Transverse colon (tissue), 4 donors: Measurements from ENCODE around the gene PKD1. TPM values are rescaled to one million over a fixed set of nuclear protein-coding genes. Genes with fewer than 3 reads are reported as not detected.

Experiments
- DNase-seq: peaks from one replicate; pipeline ENCODE4 v3.0.0-alpha.2; 2019
- H3K27ac ChIP-seq, 4 donors: fragments of 200-600 bp; sonication (generic); 2 replicates each; pipeline ENCODE4 v1.5.1; 2016 to 2018; ENCODE audit warnings: inconsistent platforms in 4 of 4
- H3K27me3 ChIP-seq: fragments of 200-600 bp; sonication (generic); 2 replicates; pipeline ENCODE4 v1.5.1; 2017; ENCODE audit warnings: inconsistent platforms
- H3K36me3 ChIP-seq, 4 donors: fragments of 200-600 bp; sonication (generic); 2 replicates each; pipeline ENCODE4 v1.5.1; 2017 to 2019; ENCODE audit warnings: inconsistent platforms in 4 of 4
- H3K4me1 ChIP-seq, 4 donors: fragments of 200-600 bp; sonication (generic); 2 replicates each; pipeline ENCODE4 v1.5.1; 2017 to 2020; ENCODE audit warnings: inconsistent platforms in 4 of 4
- H3K4me3 ChIP-seq, 4 donors: fragments of 200-600 bp; sonication (generic); 1 replicate in 1 of 4; 2 replicates in 3 of 4; pipeline versions ENCODE4 v1.5.1 to v1.6.1; 2017 to 2019; ENCODE audit warnings: inconsistent platforms in 4 of 4
- H3K9me3 ChIP-seq, 2 donors: fragments of 200-600 bp; sonication (generic); 2 replicates each; pipeline ENCODE4 v1.5.1; 2017 to 2019; ENCODE audit warnings: inconsistent platforms in 2 of 2
- CTCF ChIP-seq, 5 experiments: fragments of 200-600 bp in 3 of 5; fragments of 450-650 bp in 2 of 5; sonication (generic) in 3 of 5; IDR thresholded peaks; 1 replicate in 2 of 5; 2 replicates in 3 of 5; pipeline ENCODE4 v1.5.1; 2016 to 2017; ENCODE audit warnings: antibody characterized with exemption in 5 of 5, inconsistent platforms in 3 of 5, mild to moderate bottlenecking in 2 of 5, moderate library complexity in 1 of 5
- EP300 ChIP-seq: sonication (generic); formaldehyde crosslinking; IDR thresholded peaks from one replicate; pipeline ENCODE4 v1.6.1; 2017; ENCODE audit warnings: antibody characterized with exemption, low read depth
- POLR2A ChIP-seq: fragments of 450-650 bp; IDR thresholded peaks from one replicate; pipeline ENCODE4 v1.6.1; 2016; ENCODE audit warnings: antibody characterized with exemption, mild to moderate bottlenecking, moderate library complexity
- POLR2AphosphoS5 ChIP-seq, 3 donors: sonication (generic); formaldehyde crosslinking; IDR thresholded peaks; one replicate each; pipeline ENCODE4 v1.6.1; 2016; ENCODE audit warnings: antibody characterized with exemption in 3 of 3
- WGBS, 2 donors: methylation state at CpG; one replicate each; pipeline ENCODE4 v1.1.5; 2018; ENCODE audit warnings: low coverage in 1 of 2; 5-methylcytosine and 5-hydroxymethylcytosine counted together
- in situ Hi-C, 4 donors: fragments of 200-750 bp; cut with MboI; loops; one replicate each; pipeline versions ENCODE4 v1.15.0 to v1.15.1; 2017; ENCODE audit warnings: low sequenced_read_pairs in 3 of 4, low pct_ligation_motif_present in 1 of 4, low pct_unique_long_range_greater_than_20kb in 1 of 4
- intact Hi-C: fragments of 100-400 bp; cut with DNase I; formaldehyde crosslinking; loops from one replicate; pipeline ENCODE4 v1.15.1; 2023; ENCODE audit warnings: low total_unique reads
- total RNA-seq, 4 donors: library from RNA; depleted of rRNA; stranded (reverse); fragments of >200 nt; gene quantifications; one replicate each; pipeline ENCODE4 v1.1.0, GENCODE V29; 2016

The PKD1 gene
- total RNA-seq, 4 donors from 2014 or later = 131 to 1,015 (median 289) TPM

GRCh38 chr16:2152695-2153506 is 17.2 kb upstream of the PKD1 start:
- in situ Hi-C loops (loop anchor here in 1 of 4 donors (25.0 kb wide), 1 partner anchor 334 kb away; the partner anchor contains the start of gene TBC1D24), intact Hi-C loops (loop anchor here (5.0 kb wide), 1 partner anchor 126 kb away; the partner anchor contains the start of gene NHERF2)
- WGBS, 2 donors = 15% methylated on average over 24 of the region's 25 CpGs; no CpG with 5 or more reads in 1 of the 2 donors
- peaks cover 62 to 85% (median 80%) of the 10 kb centered on the region in 4 donors for H3K4me1 ChIP-seq
- H3K36me3 ChIP-seq = no peaks in the 10 kb centered on the region
- H3K4me3 ChIP-seq = peak overlapping the region; percentile 35 to 89 (median 68)
- DNase-seq = peak; percentile 51
- peak overlapping the region; percentile 80 to 94 (median 92) for H3K27ac ChIP-seq
- TF ChIP-seq POLR2A (peak; percentile 18), EP300 (no peak), POLR2AphosphoS5 (IDR thresholded peaks at IDR 0.05) (peak in 2 of 3 donors; percentile 21 to 51)
- no peaks in the 10 kb centered on the region for H3K9me3 ChIP-seq
- no peaks in the 10 kb centered on the region for H3K27me3 ChIP-seq

- TF ChIP-seq CTCF (IDR thresholded peaks at IDR 0.05) = no peak
- TF ChIP-seq POLR2A = no peak
- TF ChIP-seq EP300 = no peak
- peak in 1 of 3 donors; percentile 7 for TF ChIP-seq POLR2AphosphoS5 (IDR thresholded peaks at IDR 0.05)
- Histone ChIP-seq H3K36me3 (no peaks in the 10 kb centered on the region), H3K27me3 (no peaks in the 10 kb centered on the region), H3K27ac (peak overlapping the region; percentile 80 to 94 (median 92)), H3K4me1 (peaks cover 48 to 75% (median 70%) of the 10 kb centered on the region in 4 donors), H3K9me3 (no peaks in the 10 kb centered on the region), H3K4me3 (no peak overlapping the region)
- intact Hi-C loops (loop anchor here (5.0 kb wide), 1 partner anchor 124 kb away; the partner anchor contains the start of gene NHERF2), in situ Hi-C loops (loop anchor here in 1 of 4 donors (25.0 kb wide), 1 partner anchor 336 kb away; the partner anchor contains the start of gene TBC1D24)
- WGBS, 2 donors = 40 to 59% methylated on average over 1 to 10 of the region's 13 CpGs
- DNase-seq = no peak
Observed at GRCh38 chr16:2151188-2152091, 15.7 kb upstream of the PKD1 start.

- peak; percentile 22 to 48 (median 32) for TF ChIP-seq POLR2AphosphoS5 (IDR thresholded peaks at IDR 0.05)
- TF ChIP-seq POLR2A = no peak
- TF ChIP-seq CTCF (IDR thresholded peaks at IDR 0.05) = no peak
- TF ChIP-seq EP300 = no peak
- peak overlapping the region; percentile 80 to 94 (median 92) for H3K27ac ChIP-seq
- H3K4me3 ChIP-seq = no peak overlapping the region
- WGBS, 2 donors = 33% methylated on average over 15 of the region's 18 CpGs; no CpG with 5 or more reads in 1 of the 2 donors
- peaks cover 47 to 72% (median 67%) of the 10 kb centered on the region in 4 donors for H3K4me1 ChIP-seq
- in situ Hi-C loops = loop anchor here in 1 of 4 donors (25.0 kb wide), 1 partner anchor 337 kb away; the partner anchor contains the start of gene TBC1D24
- H3K9me3 ChIP-seq = no peaks in the 10 kb centered on the region
- H3K36me3 ChIP-seq = no peaks in the 10 kb centered on the region
- no peaks in the 10 kb centered on the region for H3K27me3 ChIP-seq
- peak; percentile 62 for DNase-seq
- intact Hi-C loops = loop anchor here (5.0 kb wide), 1 partner anchor 123 kb away; the partner anchor contains the start of gene NHERF2
Observed at GRCh38 chr16:2150418-2151187, 14.9 kb upstream of the PKD1 start.
